Brain microvascular endothelial cell (primary cell): Measurements from ENCODE around the gene NLRX1.
"Not testable (repeated sequence)": the region's sequence is repeated elsewhere in the genome, so short reads cannot be mapped to it uniquely, and the experiment has no call there.

ENCODE experiments used
- DNase-seq: peaks from one replicate; pipeline ENCODE4 v3.0.0-alpha.2; 2020
- H3K27ac ChIP-seq: fragments of 250-450 bp; sonication (Bioruptor Pico); 2 replicates; pipeline ENCODE4 v1.5.1; 2020; ENCODE audit warnings: mild to moderate bottlenecking, moderate library complexity
- H3K27me3 ChIP-seq: fragments of 250-450 bp; sonication (Bioruptor Pico); replicated peaks from 2 replicates; pipeline ENCODE4 v1.5.1; 2020; ENCODE audit warnings: mild to moderate bottlenecking
- H3K36me3 ChIP-seq: fragments of 250-450 bp; sonication (Bioruptor Pico); replicated peaks from 2 replicates; pipeline ENCODE4 v1.5.1; 2020; ENCODE audit warnings: mild to moderate bottlenecking
- H3K4me3 ChIP-seq: 2 replicates; pipeline ENCODE4 v1.5.1; 2011; ENCODE audit warnings: low read depth, mild to moderate bottlenecking, control low read depth, low read length, moderate library complexity
- in situ Hi-C: cut with HindIII; loops from 2 replicates; pipeline ENCODE4 v1.10.0; 2017; ENCODE audit warnings: low sequenced_read_pairs, low pct_ligation_motif_present
- TF ChIP-seq, protein P1 (sequence below): IDR thresholded peaks from 2 replicates; pipeline ENCODE4 v1.5.1; 2011; ENCODE audit warnings: low read depth, mild to moderate bottlenecking, moderate library complexity, low read length, control low read depth, inconsistent platforms; ENCODE audit errors: missing control alignments

Gene NLRX1

GRCh38 chr11:119222308-119222707 is 53.8 kb downstream of the NLRX1 start:
- Histone ChIP-seq H3K27me3 (no peaks in the 10 kb centered on the region), H3K36me3 (no peaks in the 10 kb centered on the region), H3K4me3 (no peak overlapping the region), H3K27ac (no peak overlapping the region)
- peak; percentile 5 for DNase-seq
- in situ Hi-C loops = no loop called here
- TF ChIP-seq, protein P1, sequence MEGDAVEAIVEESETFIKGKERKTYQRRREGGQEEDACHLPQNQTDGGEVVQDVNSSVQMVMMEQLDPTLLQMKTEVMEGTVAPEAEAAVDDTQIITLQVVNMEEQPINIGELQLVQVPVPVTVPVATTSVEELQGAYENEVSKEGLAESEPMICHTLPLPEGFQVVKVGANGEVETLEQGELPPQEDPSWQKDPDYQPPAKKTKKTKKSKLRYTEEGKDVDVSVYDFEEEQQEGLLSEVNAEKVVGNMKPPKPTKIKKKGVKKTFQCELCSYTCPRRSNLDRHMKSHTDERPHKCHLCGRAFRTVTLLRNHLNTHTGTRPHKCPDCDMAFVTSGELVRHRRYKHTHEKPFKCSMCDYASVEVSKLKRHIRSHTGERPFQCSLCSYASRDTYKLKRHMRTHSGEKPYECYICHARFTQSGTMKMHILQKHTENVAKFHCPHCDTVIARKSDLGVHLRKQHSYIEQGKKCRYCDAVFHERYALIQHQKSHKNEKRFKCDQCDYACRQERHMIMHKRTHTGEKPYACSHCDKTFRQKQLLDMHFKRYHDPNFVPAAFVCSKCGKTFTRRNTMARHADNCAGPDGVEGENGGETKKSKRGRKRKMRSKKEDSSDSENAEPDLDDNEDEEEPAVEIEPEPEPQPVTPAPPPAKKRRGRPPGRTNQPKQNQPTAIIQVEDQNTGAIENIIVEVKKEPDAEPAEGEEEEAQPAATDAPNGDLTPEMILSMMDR = no peak

DNA sequence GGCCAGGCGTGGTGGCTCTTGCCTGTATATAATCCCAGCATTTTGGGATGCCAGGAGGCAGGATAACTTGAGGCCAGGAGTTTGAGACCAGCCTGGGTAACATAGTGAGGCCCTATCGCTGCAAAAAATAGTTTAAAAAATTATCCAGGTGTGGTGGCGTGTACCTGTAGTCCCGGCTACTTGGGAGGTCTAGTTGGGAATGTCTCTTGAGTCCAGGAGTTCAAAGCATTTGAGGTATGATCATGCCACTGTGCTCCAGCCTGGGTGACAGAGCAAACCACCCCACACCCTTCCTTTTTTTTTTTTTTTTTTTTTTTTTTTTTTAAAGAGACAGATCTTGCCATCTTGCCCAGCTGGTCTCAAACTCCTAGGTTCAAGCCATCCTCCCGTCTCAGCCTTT is 54.4 kb downstream of the NLRX1 start:
- in situ Hi-C loops = no loop called here
- H3K27ac ChIP-seq = no peak overlapping the region

DNA sequence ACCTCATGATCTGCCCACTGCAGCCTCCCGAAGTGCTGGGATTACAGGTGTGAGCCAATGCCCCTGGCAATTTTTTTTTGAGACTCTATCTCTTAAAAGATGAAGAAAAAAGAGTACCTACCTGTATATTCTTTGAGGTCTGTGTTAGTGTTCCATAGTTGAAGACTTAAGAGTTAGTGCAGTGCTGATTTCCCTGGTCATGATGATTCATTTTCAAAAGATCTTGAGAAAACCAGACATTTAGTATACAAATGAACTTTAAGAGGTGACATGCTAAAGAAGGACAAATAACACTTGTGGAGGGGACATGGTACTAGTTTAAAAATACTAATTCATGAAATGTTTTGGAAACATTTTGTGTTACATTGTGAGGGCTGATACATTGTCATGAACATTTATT is 55.3 kb downstream of the NLRX1 start:
- no peaks in the 10 kb centered on the region for H3K36me3 ChIP-seq
- TF ChIP-seq, protein P1 = no peak
- no peak overlapping the region for H3K4me3 ChIP-seq
- DNase-seq = no peak
- in situ Hi-C loops = no loop called here
- no peaks in the 10 kb centered on the region for H3K27me3 ChIP-seq
- no peak overlapping the region for H3K27ac ChIP-seq

More for the DNA sequence above, 54.4 kb downstream of the NLRX1 start:
- H3K4me3 ChIP-seq = no peak overlapping the region
- TF ChIP-seq, protein P1 = no peak
- no peak for DNase-seq
- H3K27me3 ChIP-seq = no peaks in the 10 kb centered on the region
- H3K36me3 ChIP-seq = no peaks in the 10 kb centered on the region

GRCh38 chr11:119228535-119229287 is 60.2 kb downstream of the NLRX1 start:
- H3K27me3 ChIP-seq, H3K27ac ChIP-seq, in situ Hi-C loops, H3K4me3 ChIP-seq, H3K36me3 ChIP-seq, DNase-seq: not testable (repeated sequence)

DNA sequence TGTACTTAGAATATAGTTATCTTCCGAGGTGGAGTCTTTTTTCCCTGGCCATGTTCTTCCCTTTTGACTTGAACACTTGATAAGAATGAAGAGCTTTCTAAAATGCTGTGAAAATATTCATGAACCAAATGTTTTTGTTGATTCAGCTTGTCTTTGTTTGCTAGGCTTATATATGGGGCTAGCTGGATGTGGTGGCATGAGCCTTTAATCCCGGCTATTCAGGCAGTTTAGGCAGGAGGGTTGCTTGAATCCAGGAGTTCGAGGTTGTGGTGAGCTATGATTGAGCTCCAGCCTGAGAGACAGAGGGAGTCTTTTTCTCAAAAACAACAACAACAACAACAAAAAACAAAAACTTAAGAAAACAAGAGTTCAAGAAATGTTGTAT is 60.8 kb downstream of the NLRX1 start:
- peaks cover 3% of the 10 kb centered on the region for H3K36me3 ChIP-seq
- TF ChIP-seq, protein P1 = no peak
- H3K4me3 ChIP-seq = no peak overlapping the region
- in situ Hi-C loops = no loop called here
- H3K27ac ChIP-seq = no peak overlapping the region
- no peak for DNase-seq
- H3K27me3 ChIP-seq = no peaks in the 10 kb centered on the region

- Histone ChIP-seq H3K27me3 (no peaks in the 10 kb centered on the region), H3K27ac (no peak overlapping the region), H3K36me3 (peaks cover 7% of the 10 kb centered on the region), H3K4me3 (no peak overlapping the region)
- no peak for DNase-seq
- in situ Hi-C loops = no loop called here
- TF ChIP-seq, protein P1 = no peak
Measured at GRCh38 chr11:119229741-119230140, 61.2 kb downstream of the NLRX1 start.
